Trophoblast cell (in vitro differentiated cells and primary cell): ENCODE data around the gene ANK2.

Experiments used
- DNase-seq, 2 donors: peaks; one replicate each; pipeline ENCODE4 v3.0.0-alpha.2; 2016
- H2AFZ ChIP-seq: 2 replicates; pipeline ENCODE4 v1.6.1; 2013; ENCODE audit warnings: low read length, moderate library complexity, mild to moderate bottlenecking; ENCODE audit not compliant: insufficient read depth, poor library complexity
- H2AK5ac ChIP-seq: 2 replicates; pipeline ENCODE4 v1.6.1; 2013; ENCODE audit warnings: mild to moderate bottlenecking, low read length
- H2BK120ac ChIP-seq: 2 replicates; pipeline ENCODE4 v1.6.1; 2013; ENCODE audit warnings: low read length, mild to moderate bottlenecking, moderate library complexity; ENCODE audit not compliant: insufficient read depth, poor library complexity
- H2BK12ac ChIP-seq: 2 replicates; pipeline ENCODE4 v1.6.1; 2013; ENCODE audit warnings: mild to moderate bottlenecking, low read length, moderate library complexity
- H2BK5ac ChIP-seq: 2 replicates; pipeline ENCODE4 v1.6.1; 2013; ENCODE audit warnings: low read length, low read depth, moderate library complexity, mild to moderate bottlenecking; ENCODE audit not compliant: poor library complexity
- H3K14ac ChIP-seq: 2 replicates; pipeline ENCODE4 v1.6.1; 2013; ENCODE audit warnings: mild to moderate bottlenecking, low read length
- H3K18ac ChIP-seq: 2 replicates; pipeline ENCODE4 v1.6.1; 2013; ENCODE audit warnings: mild to moderate bottlenecking, low read length
- H3K23ac ChIP-seq: 2 replicates; pipeline ENCODE4 v1.6.1; 2013; ENCODE audit warnings: low read length
- H3K27ac ChIP-seq: 2 replicates; pipeline ENCODE4 v1.5.1; 2013; ENCODE audit warnings: low read depth, mild to moderate bottlenecking, inconsistent platforms, low read length, moderate library complexity
- H3K27me3 ChIP-seq: 2 replicates; pipeline ENCODE4 v1.6.1; 2013; ENCODE audit warnings: inconsistent platforms, mild to moderate bottlenecking, low read length, moderate library complexity; ENCODE audit not compliant: insufficient read depth
- H3K36me3 ChIP-seq, 2 experiments: 1 replicate in 1 of 2; 2 replicates in 1 of 2; pipeline ENCODE4 v1.6.1; 2013; ENCODE audit warnings: low read length in 2 of 2, mild to moderate bottlenecking in 2 of 2, moderate library complexity in 1 of 2; ENCODE audit not compliant: insufficient read depth in 2 of 2, control insufficient read depth in 1 of 2
- H3K4ac ChIP-seq: 2 replicates; pipeline ENCODE4 v1.6.1; 2013; ENCODE audit warnings: low read depth, mild to moderate bottlenecking, low read length, moderate library complexity
- H3K4me1 ChIP-seq, 2 experiments: 1 replicate in 1 of 2; 2 replicates in 1 of 2; pipeline ENCODE4 v1.6.1; 2013; ENCODE audit warnings: low read length in 2 of 2, mild to moderate bottlenecking in 2 of 2, moderate library complexity in 1 of 2; ENCODE audit not compliant: insufficient read depth in 2 of 2, control insufficient read depth in 1 of 2
- H3K4me2 ChIP-seq: 2 replicates; pipeline ENCODE4 v1.6.1; 2013; ENCODE audit warnings: inconsistent platforms, mild to moderate bottlenecking, low read length, moderate library complexity
- H3K4me3 ChIP-seq: 2 replicates; pipeline ENCODE4 v1.5.1; 2013; ENCODE audit warnings: mild to moderate bottlenecking, low read depth, low read length, inconsistent platforms
- H3K79me1 ChIP-seq: one replicate; pipeline ENCODE4 v1.6.1; 2013; ENCODE audit warnings: low read length
- H3K79me2 ChIP-seq: 2 replicates; pipeline ENCODE4 v1.6.1; 2013; ENCODE audit warnings: low read length, mild to moderate bottlenecking; ENCODE audit not compliant: control insufficient read depth, insufficient read depth, poor library complexity
- H3K9ac ChIP-seq: 2 replicates; pipeline ENCODE4 v1.6.1; 2013; ENCODE audit warnings: mild to moderate bottlenecking, low read length
- H3K9me3 ChIP-seq: 2 replicates; pipeline ENCODE4 v1.6.1; 2013; ENCODE audit warnings: low read depth, mild to moderate bottlenecking, control low read depth, inconsistent platforms, low read length; ENCODE audit not compliant: insufficient read depth
- H4K12ac ChIP-seq: 2 replicates; pipeline ENCODE4 v1.6.1; 2013; ENCODE audit warnings: low read depth, mild to moderate bottlenecking, low read length, moderate library complexity
- H4K8ac ChIP-seq: 2 replicates; pipeline ENCODE4 v1.6.1; 2013; ENCODE audit warnings: low read depth, mild to moderate bottlenecking, low read length, moderate library complexity
- H4K91ac ChIP-seq: one replicate; pipeline ENCODE4 v1.6.1; 2013; ENCODE audit warnings: low read depth, mild to moderate bottlenecking, low read length, moderate library complexity
- WGBS: extraction: QIAGEN DNeasy Blood & Tissue Kit; methylation state at CpG from one replicate; pipeline ENCODE4 v1.1.7; 2013; ENCODE audit warnings: missing lambda C conversion rate; ENCODE audit not compliant: insufficient read length, insufficient coverage; ENCODE audit errors: extremely low coverage; 5-methylcytosine and 5-hydroxymethylcytosine counted together

The ANK2 gene

DNA sequence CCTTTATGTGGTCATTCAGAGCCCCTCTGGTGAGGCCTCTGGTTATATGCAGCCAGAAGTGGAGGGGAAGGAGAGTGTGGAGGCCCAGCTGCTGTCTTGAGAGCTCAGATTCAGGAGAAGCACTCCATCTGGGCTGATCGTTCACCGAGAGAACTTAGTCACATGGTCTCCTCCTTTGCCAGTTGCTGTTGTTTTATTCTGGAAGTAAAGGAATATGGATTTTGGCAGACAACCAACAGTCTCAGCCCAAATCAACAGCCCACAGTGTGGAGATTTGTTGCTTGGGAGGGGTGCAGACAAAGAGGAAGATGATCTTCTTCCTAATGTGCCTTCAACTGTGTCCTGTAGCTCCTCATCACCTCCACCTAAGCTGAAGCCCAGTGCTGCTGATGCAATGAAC, 355.4 kb downstream of the ANK2 start:
- Histone ChIP-seq H3K9ac (no peak overlapping the region), H2BK5ac (no peak overlapping the region), H3K4me2 (no peak overlapping the region), H4K12ac (no peak overlapping the region), H2BK12ac (no peak overlapping the region), H3K9me3 (peaks cover 1% of the 10 kb centered on the region), H4K91ac (no peak overlapping the region), H2BK120ac (no peak overlapping the region), H3K4ac (no peak overlapping the region), H3K27me3 (no peaks in the 10 kb centered on the region), H3K36me3 (no peaks in the 10 kb centered on the region), H4K8ac (no peak overlapping the region), H2AK5ac (no peak overlapping the region), H2AFZ (no peak overlapping the region), H3K4me1 (no peaks in the 10 kb centered on the region), H3K14ac (no peak overlapping the region), H3K27ac (no peak overlapping the region), H3K79me2 (no peaks in the 10 kb centered on the region), H3K18ac (no peak overlapping the region), H3K23ac (no peak overlapping the region), H3K4me3 (no peak overlapping the region), H3K79me1 (no peaks in the 10 kb centered on the region)
- no peak for DNase-seq
- WGBS = no CpG with 5 or more reads among the region's 2 CpGs

DNA sequence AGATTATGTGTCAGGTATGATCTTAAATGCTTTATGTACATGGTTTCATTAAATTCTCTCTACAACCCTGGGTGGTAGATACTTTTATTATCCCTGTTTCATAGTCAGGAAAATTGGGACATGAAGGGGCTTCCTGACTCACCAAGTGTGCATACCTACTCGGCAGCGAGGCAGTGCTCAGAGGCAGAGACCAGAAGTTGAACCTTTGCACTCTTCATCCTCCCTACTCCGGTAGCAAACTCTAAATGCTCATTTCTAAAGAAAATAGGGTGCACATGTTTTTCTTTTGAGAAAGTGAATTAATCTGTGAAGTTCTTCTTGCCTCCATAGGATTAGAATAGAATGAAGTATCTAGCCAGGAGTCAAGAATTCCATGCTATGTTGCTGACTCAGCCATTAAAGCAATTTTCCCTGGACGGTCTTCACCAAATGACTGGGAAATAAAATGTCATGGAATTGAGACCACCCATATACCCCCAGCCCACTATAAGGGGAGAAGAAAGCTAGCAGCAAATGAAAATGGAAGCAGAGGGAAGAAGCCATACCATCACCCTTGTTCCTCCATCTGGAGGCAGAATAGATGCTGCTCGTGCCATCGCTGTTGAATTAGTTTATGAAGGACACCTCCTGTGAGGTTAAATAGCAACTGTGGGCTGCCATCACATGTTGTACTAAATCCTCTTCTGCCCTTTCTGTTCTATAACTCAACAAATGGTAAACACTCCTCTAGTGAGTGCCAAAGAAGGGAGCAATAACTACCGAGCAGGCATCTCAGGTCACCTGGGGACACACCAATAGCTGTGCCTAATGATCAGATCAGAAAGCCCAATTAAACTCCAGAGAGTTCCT, 356.6 kb downstream of the ANK2 start:
- Histone ChIP-seq H2BK12ac (no peak overlapping the region), H3K79me1 (no peaks in the 10 kb centered on the region), H3K36me3 (no peaks in the 10 kb centered on the region), H3K27ac (no peak overlapping the region), H4K91ac (no peak overlapping the region), H3K23ac (no peak overlapping the region), H2BK5ac (no peak overlapping the region), H2AK5ac (no peak overlapping the region), H3K4me2 (no peak overlapping the region), H2BK120ac (no peak overlapping the region), H3K18ac (no peak overlapping the region), H4K12ac (no peak overlapping the region), H3K79me2 (no peaks in the 10 kb centered on the region), H3K9me3 (peaks cover 1% of the 10 kb centered on the region), H4K8ac (no peak overlapping the region), H3K14ac (no peak overlapping the region), H3K4ac (no peak overlapping the region), H2AFZ (no peak overlapping the region), H3K4me3 (no peak overlapping the region), H3K9ac (no peak overlapping the region), H3K27me3 (no peaks in the 10 kb centered on the region), H3K4me1 (no peaks in the 10 kb centered on the region)
- DNase-seq = no peak
- no CpG with 5 or more reads among the region's 7 CpGs for WGBS

DNA sequence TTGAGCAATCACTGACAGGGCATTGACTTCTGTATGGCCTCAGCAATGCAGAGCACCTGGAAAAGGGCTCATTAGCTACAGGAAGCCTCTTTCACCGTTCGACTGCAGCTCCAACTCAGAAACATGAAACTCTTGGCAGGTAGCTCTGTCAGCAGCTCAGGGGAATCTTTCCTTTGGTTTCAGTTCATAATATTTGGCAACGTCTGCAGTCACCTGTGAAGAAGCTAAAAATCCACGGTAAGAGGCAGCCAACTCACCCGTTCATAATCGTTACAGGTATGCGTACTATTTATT, 357.2 kb downstream of the ANK2 start:
- Histone ChIP-seq H2AFZ (no peak overlapping the region), H3K4ac (no peak overlapping the region), H3K79me2 (no peaks in the 10 kb centered on the region), H3K18ac (no peak overlapping the region), H3K9me3 (peaks cover 1% of the 10 kb centered on the region), H2BK12ac (no peak overlapping the region), H3K4me2 (no peak overlapping the region), H2AK5ac (no peak overlapping the region), H3K4me1 (no peaks in the 10 kb centered on the region), H4K8ac (no peak overlapping the region), H2BK120ac (no peak overlapping the region), H4K12ac (no peak overlapping the region), H3K4me3 (no peak overlapping the region), H3K27ac (no peak overlapping the region), H3K79me1 (no peaks in the 10 kb centered on the region), H4K91ac (no peak overlapping the region), H3K36me3 (no peaks in the 10 kb centered on the region), H2BK5ac (no peak overlapping the region), H3K14ac (no peak overlapping the region), H3K9ac (no peak overlapping the region), H3K23ac (no peak overlapping the region), H3K27me3 (no peaks in the 10 kb centered on the region)
- DNase-seq = no peak
- WGBS = no CpG with 5 or more reads among the region's 7 CpGs

DNA sequence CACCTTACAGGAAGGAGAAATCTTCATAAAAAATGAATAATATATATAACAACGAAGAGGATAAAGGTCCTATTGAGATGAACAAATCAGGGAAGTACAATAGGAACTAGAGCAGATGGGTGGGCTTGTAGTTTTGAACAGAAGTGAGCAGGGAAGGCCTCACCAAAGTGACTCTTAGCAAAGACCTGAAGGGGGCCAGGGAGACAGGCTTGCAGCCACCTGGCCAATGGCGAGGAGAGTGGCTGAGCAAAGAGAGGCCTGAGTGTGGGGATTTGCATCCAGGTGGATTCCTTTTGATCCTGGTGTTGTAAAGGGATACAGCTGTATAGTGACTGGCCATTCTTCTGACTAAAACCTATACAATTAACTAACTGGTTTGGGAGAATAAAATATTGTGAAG, 358.0 kb downstream of the ANK2 start:
- Histone ChIP-seq H3K23ac (no peak overlapping the region), H3K9me3 (peaks cover 1% of the 10 kb centered on the region), H3K14ac (no peak overlapping the region), H3K4me2 (no peak overlapping the region), H3K27me3 (no peaks in the 10 kb centered on the region), H2AK5ac (no peak overlapping the region), H2BK5ac (no peak overlapping the region), H4K8ac (no peak overlapping the region), H3K18ac (no peak overlapping the region), H3K27ac (no peak overlapping the region), H3K36me3 (no peaks in the 10 kb centered on the region), H3K4me1 (no peaks in the 10 kb centered on the region), H2BK12ac (no peak overlapping the region), H2AFZ (no peak overlapping the region), H3K4me3 (no peak overlapping the region), H3K9ac (no peak overlapping the region), H3K79me2 (no peaks in the 10 kb centered on the region), H3K4ac (no peak overlapping the region), H2BK120ac (no peak overlapping the region), H4K91ac (no peak overlapping the region), H4K12ac (no peak overlapping the region), H3K79me1 (no peaks in the 10 kb centered on the region)
- WGBS = no CpG with 5 or more reads among the region's 2 CpGs
- no peak for DNase-seq
